ENCODE results near the gene PPP1R1B. TPM values are rescaled to one million over a fixed set of nuclear protein-coding genes. Genes with fewer than 3 reads are reported as not detected.
"Not testable (repeated sequence)": the region's sequence is repeated elsewhere in the genome, so short reads cannot be mapped to it uniquely, and the experiment has no call there.

Gene PPP1R1B
- total RNA-seq, 2 experiments from 2014 or later: not detected

DNA sequence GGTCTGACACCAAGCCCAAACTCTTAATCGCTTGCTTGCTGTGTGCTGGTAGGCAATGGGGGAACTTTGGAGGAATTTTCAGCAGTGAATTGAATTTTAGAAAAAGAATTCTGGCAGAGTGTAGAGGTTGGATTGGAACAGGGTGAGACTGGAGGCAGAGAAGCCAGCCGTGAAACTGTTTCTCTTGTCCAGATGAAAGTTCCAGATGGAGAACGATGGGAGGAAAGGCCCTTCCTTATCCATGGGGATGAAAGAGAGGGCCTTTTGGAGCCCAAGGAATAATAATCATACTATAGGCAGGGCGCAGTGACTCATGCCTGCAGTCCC, 45.0 kb upstream of the PPP1R1B start:
- H2AFZ ChIP-seq (ENCODE audit: low read length): no peak overlapping the region
- H3K36me3 ChIP-seq (ENCODE audit: insufficient read depth, low read length): no peaks in the 10 kb centered on the region
- ChIA-PET POLR2A (no interaction called here), CTCF (ENCODE audit: unreplicated experiment) (no interaction called here)
- no peak overlapping the region for H3K4me3 ChIP-seq (ENCODE audit: low read depth, low read length, poor library complexity, severe bottlenecking)
- no peaks in the 10 kb centered on the region for H3K9me3 ChIP-seq (ENCODE audit: low read length)
- intact Hi-C loops (cut with micrococcal nuclease; ENCODE audit: unreplicated experiment): no loop called here
- DNase-seq (ENCODE audit: low spot score): no peak
- TF ChIP-seq, protein P1, sequence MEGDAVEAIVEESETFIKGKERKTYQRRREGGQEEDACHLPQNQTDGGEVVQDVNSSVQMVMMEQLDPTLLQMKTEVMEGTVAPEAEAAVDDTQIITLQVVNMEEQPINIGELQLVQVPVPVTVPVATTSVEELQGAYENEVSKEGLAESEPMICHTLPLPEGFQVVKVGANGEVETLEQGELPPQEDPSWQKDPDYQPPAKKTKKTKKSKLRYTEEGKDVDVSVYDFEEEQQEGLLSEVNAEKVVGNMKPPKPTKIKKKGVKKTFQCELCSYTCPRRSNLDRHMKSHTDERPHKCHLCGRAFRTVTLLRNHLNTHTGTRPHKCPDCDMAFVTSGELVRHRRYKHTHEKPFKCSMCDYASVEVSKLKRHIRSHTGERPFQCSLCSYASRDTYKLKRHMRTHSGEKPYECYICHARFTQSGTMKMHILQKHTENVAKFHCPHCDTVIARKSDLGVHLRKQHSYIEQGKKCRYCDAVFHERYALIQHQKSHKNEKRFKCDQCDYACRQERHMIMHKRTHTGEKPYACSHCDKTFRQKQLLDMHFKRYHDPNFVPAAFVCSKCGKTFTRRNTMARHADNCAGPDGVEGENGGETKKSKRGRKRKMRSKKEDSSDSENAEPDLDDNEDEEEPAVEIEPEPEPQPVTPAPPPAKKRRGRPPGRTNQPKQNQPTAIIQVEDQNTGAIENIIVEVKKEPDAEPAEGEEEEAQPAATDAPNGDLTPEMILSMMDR (conservative IDR thresholded peaks at IDR 0.05; ENCODE audit: low read length): no peak
- no peak for TF ChIP-seq EZH2phosphoT487 (IDR thresholded peaks at IDR 0.05; ENCODE audit: borderline replicate concordance, low read depth, low read length)
- no TSS peak for BruUV-seq (replicated peaks)
- no peaks in the 10 kb centered on the region for H3K79me2 ChIP-seq (ENCODE audit: insufficient read depth, low read depth, low read length)
- no peaks in the 10 kb centered on the region for H3K4me1 ChIP-seq (ENCODE audit: insufficient read depth, low read length, poor library complexity, severe bottlenecking)
- H3K4me2 ChIP-seq (ENCODE audit: low read length): no peak overlapping the region
- H4K20me1 ChIP-seq (ENCODE audit: insufficient read depth, low read length): no peaks in the 10 kb centered on the region
- no peaks in the 10 kb centered on the region for H3K9me2 ChIP-seq (ENCODE audit: insufficient read depth, low read length)
- H3K27ac ChIP-seq (ENCODE audit: low read depth, low read length, poor library complexity, severe bottlenecking): no peak overlapping the region

DNA sequence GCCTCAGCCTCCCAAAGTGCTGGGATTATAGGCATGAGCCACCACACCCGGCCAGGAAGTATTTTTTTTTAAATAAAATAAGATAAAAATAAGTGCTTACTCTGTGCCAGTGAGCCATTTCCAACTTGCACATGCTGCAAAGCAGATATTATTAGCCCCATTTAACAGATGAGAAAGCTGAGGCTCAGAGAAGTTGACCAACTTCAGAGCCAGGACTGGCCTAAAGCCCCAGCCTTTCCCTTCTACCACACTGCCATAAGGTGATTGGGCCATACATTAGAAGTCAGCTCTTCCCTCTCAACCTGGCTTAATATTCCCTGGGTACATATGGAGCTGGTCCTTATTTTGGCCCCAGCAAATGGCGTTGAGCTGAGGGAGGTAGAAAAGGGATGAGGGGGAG, 44.1 kb upstream of the PPP1R1B start:
- DNase-seq (ENCODE audit: low spot score): no peak
- Histone ChIP-seq H3K4me3 (ENCODE audit: low read depth, low read length, poor library complexity, severe bottlenecking) (no peak overlapping the region), H3K27ac (ENCODE audit: low read depth, low read length, poor library complexity, severe bottlenecking) (no peak overlapping the region), H3K9me2 (ENCODE audit: insufficient read depth, low read length) (no peaks in the 10 kb centered on the region), H4K20me1 (ENCODE audit: insufficient read depth, low read length) (no peaks in the 10 kb centered on the region), H2AFZ (ENCODE audit: low read length) (no peak overlapping the region), H3K9me3 (ENCODE audit: low read length) (no peaks in the 10 kb centered on the region), H3K36me3 (ENCODE audit: insufficient read depth, low read length) (no peaks in the 10 kb centered on the region), H3K4me1 (ENCODE audit: insufficient read depth, low read length, poor library complexity, severe bottlenecking) (no peaks in the 10 kb centered on the region), H3K4me2 (ENCODE audit: low read length) (no peak overlapping the region), H3K79me2 (ENCODE audit: insufficient read depth, low read depth, low read length) (no peaks in the 10 kb centered on the region)
- ChIA-PET POLR2A (no interaction called here), CTCF (ENCODE audit: unreplicated experiment) (no interaction called here)
- TF ChIP-seq, protein P1 (conservative IDR thresholded peaks at IDR 0.05; ENCODE audit: low read length): no peak
- no peak for TF ChIP-seq EZH2phosphoT487 (IDR thresholded peaks at IDR 0.05; ENCODE audit: borderline replicate concordance, low read depth, low read length)
- BruUV-seq (replicated peaks): no TSS peak
- intact Hi-C loops (cut with micrococcal nuclease; ENCODE audit: unreplicated experiment): no loop called here

DNA sequence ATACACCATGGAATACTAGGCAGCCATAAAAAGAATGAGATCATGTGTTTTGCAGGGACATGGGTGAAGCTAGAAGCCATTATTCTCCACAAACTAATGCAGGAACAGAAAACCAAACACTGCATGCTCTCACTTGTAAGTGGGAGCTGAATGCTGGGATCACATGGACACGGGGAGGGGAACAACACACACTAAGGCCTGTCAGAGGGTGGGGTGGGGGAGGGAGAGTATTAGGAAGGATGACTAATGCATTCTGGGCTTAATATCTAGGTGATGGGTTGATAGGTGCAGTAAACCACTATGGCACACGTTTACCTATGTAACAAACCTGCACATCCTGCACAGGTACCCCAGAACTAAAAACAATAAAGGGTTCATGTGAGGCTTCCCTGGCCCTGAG, 36.6 kb upstream of the PPP1R1B start:
- H3K4me2 ChIP-seq (ENCODE audit: low read length); H3K79me2 ChIP-seq (ENCODE audit: insufficient read depth, low read depth, low read length); H3K27ac ChIP-seq (ENCODE audit: low read depth, low read length, poor library complexity, severe bottlenecking); CTCF ChIA-PET (ENCODE audit: unreplicated experiment); DNase-seq (ENCODE audit: low spot score); BruUV-seq (replicated peaks); H3K4me3 ChIP-seq (ENCODE audit: low read depth, low read length, poor library complexity, severe bottlenecking); H2AFZ ChIP-seq (ENCODE audit: low read length); H4K20me1 ChIP-seq (ENCODE audit: insufficient read depth, low read length); POLR2A ChIA-PET; H3K36me3 ChIP-seq (ENCODE audit: insufficient read depth, low read length); H3K9me3 ChIP-seq (ENCODE audit: low read length); H3K9me2 ChIP-seq (ENCODE audit: insufficient read depth, low read length); H3K4me1 ChIP-seq (ENCODE audit: insufficient read depth, low read length, poor library complexity, severe bottlenecking); intact Hi-C loops (cut with micrococcal nuclease; ENCODE audit: unreplicated experiment): not testable (repeated sequence)

Measured in OCI-LY7 (cell line).